ENCODE measurements around the gene EEFSEC.

Gene EEFSEC, protein sequence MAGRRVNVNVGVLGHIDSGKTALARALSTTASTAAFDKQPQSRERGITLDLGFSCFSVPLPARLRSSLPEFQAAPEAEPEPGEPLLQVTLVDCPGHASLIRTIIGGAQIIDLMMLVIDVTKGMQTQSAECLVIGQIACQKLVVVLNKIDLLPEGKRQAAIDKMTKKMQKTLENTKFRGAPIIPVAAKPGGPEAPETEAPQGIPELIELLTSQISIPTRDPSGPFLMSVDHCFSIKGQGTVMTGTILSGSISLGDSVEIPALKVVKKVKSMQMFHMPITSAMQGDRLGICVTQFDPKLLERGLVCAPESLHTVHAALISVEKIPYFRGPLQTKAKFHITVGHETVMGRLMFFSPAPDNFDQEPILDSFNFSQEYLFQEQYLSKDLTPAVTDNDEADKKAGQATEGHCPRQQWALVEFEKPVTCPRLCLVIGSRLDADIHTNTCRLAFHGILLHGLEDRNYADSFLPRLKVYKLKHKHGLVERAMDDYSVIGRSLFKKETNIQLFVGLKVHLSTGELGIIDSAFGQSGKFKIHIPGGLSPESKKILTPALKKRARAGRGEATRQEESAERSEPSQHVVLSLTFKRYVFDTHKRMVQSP

GRCh38 chr3:128153156-128154041 is at the start of gene EEFSEC:
Gene EEFSEC, plus strand, starts transcription at chr3:128153481. Its CDS starts 27 bp downstream, at chr3:128153508.
- DNase-seq, result peak; percentile 48

DNA sequence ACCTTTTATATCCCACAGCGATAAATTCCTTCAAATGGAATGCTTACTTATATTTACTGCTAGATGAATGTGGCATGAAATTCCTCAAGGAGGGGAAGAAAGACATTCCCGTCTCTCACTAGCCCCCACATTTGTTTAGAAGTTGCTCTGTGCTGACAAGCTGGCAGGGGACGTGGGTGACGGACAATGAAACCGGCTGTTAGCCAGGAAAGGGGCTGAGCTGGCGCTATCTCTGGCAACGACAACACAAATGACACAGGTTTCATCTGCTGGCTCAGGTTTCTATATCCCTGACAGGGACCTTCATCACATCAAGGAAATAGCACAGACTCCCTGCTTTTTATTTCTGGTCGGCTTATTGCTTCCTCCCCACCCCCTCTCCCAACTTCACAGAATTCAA is 45.4 kb upstream of the EEFSEC start:
- DNase-seq, result no peak

DNA sequence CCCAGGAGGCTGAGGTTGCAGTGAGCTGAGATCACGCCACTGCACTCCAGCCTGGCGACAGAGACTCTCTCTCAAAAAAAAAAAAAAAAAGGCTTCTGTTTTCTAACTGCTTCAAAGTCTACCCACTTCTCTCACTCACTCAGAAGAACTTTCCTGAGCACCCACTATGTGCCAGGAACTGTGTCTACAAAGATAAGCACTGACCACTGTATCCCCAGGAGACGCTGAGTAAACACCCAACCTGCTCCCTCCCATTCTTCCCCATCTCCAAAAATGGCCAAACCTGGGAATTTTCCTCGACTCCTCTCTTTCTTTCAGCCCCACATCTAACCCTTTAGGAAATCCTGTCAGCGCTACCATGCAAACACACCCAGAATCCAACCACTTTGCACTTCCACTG is 42.1 kb upstream of the EEFSEC start:
- DNase-seq, result no peak

GRCh38 chr3:128112357-128112968 is 40.8 kb upstream of the EEFSEC start:
- no peak for DNase-seq

DNA sequence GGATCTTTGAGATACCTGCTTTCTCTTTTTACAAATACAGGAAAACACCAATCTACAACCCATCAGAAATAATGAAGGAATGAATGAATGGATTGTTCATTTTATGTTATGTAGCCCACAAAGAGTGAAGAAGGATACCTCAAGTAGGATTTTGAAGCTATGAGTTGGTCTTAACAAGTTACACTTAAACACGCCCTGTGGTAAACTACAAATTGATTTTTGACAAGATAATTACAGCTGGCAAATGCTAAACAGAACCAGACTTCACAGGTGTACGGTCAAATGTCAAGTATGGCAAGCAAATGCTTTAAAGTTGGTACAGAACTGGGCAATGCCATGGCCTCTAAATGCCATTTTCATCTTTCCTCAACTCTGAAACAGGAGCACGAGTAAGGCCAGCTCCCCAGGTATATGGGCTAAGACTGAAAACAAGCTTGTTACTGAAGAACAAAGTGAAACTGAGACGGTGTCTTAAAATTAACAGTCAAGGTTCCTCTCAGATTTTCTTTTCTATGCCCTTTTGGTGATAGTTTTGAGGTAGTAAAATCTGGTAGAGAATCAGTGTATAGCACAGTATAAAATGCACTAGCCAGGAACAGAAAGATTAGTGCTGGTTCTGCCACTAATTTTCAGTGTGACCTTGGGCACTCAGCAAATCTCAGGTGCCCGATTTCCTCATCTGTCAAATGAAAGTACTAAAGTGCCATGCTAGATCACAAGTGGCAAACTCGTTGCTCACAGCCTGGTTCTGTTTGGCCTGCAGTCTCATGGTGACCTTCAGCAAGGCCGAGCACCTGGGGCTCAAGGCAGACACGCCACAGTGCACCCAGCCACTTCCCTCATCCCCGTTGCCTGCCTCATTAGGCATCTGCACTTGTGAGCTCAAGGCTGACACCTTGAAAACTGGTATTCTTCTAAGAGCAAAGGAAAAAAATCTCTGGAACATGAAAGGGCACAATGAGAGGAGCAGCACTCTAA is 39.2 kb upstream of the EEFSEC start:
- no peak for DNase-seq

- no peak for DNase-seq
Measured at GRCh38 chr3:128122013-128122412, 31.3 kb upstream of the EEFSEC start.

- DNase-seq, result no peak
Measured at GRCh38 chr3:128123156-128123537, 30.1 kb upstream of the EEFSEC start.

GRCh38 chr3:128123538-128124368 is 29.5 kb upstream of the EEFSEC start, which contains the start of gene RUVBL1:
Gene RUVBL1, minus strand, starts transcription at chr3:128123812. Its CDS starts 88 bp downstream, at chr3:128123724.
- peak; percentile 99 for DNase-seq

DNA sequence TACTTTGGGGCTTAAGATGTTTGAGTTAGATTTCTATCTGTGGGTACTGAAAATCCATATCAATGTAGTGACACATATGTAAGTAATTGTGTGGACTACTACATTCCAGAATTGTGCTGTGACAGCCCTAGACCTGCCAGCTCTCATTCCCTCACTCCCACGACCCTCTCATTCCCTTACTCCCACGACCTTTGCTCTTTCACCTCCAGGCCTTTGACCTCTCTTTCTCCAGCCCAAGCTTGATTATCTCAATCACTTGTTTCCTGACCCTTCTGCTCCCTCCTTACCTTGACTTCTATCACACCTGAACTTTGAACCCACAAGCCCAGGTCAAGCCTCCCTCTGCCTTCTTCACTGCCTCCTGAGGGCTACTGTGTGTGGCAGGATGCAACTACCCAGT is 26.0 kb upstream of the EEFSEC start:
- no peak for DNase-seq

GRCh38 chr3:128128251-128128650 is 25.0 kb upstream of the EEFSEC start:
- no peak for DNase-seq

- DNase-seq, result no peak
Measured at GRCh38 chr3:128131897-128132646, 21.2 kb upstream of the EEFSEC start.

DNA sequence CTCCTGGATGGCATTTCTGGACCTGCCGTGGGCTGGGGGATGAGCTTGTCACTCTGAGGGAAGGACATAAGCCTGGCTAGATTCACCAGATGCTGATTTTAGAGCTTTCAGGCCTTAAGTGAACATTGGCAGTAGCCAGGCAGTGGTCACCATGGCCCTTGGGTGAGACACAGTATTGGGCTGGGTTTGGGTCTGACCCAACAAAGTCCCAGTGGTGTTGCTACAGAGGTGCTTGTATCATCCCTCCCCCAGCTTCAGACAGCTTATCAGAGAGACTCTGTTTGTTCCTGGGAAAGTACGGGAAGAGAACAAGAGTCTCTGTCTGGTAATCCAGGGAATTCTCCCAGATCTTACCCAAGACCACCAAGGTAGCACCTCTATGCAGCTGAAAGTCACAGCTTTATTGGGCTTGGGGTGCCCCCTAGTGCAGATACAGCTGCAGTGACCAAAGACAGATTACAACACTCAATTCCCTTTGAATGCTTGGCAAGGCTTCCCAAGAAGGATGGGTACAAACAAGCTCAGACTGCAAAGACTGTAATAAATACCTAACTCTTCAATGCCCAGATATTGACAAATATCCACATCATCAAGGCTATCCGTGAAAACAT is 19.9 kb upstream of the EEFSEC start:
- DNase-seq, result no peak

DNA sequence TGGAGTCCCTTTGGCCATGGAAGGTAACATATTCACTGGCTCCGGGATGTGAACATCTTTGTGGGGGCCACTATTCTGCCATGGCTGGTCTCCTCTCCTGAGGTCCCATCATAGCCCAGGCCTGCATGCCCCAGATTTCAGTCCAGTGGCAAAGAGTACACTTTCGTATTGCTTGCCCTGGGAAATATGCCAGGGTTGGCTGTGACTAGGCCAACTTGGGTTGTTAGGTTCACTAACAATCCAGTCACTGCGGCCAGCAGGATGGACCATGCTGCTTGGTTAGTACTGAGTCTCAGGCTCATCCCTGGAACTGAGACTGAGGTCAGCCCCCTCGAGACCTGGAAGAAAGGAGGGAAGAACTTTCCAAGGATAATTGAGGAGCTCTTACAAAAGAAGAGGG is 9.8 kb upstream of the EEFSEC start:
- DNase-seq, result no peak

DNA sequence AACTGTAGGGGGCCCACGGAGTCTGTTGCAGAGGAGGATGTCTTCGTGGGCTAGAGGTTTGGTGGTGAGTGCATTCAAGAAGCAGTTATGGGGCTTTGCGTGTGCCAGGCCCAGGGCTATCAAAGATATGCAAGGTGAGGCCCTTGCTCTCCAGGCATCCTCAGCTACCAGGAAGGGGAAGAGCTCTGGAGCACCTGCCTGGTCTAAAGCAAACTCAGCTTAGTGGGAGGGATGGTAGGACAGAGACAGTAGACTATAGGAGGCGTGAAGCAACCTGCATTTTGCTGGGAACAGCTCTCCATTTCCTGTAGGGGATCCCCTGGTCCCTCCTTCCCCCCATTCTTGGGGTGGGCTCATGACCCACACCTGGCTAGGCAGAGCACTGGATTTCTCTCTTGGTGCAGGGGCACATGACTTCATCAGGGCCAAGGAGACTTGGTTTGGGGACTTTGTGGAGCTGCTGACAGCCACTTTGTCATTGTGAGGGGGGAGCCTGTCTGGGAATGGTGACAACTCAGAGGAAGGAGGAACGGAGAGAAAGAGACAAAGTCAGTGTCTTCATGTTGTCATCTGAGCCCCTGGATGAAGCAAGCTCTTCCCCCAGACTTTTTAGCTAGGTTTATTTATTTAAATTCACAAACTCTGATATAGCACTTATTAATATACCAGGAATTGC is 8.6 kb upstream of the EEFSEC start:
- no peak for DNase-seq

DNA sequence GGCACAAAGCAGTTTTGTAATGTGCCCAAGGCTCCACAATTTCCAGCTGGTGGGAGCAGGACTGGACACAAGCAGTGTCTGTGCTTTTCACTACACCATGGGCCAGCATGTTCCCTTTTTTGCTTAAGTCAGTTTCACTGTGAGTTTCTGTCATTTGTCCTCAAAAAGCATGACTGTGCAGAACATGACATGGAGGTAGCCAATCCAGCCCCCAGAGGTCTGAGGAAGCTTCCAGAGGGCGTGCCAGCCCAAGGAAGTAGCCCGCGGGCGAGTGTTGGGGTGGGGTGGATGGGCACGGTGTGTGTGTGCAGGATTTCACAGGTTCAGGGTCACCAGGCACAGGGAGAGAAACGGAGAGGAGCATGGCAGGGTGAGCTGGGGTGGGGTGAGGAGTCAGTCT is 8.0 kb upstream of the EEFSEC start:
- no peak for DNase-seq

GRCh38 chr3:128146201-128146600 is 7.1 kb upstream of the EEFSEC start:
- DNase-seq, result no peak

DNA sequence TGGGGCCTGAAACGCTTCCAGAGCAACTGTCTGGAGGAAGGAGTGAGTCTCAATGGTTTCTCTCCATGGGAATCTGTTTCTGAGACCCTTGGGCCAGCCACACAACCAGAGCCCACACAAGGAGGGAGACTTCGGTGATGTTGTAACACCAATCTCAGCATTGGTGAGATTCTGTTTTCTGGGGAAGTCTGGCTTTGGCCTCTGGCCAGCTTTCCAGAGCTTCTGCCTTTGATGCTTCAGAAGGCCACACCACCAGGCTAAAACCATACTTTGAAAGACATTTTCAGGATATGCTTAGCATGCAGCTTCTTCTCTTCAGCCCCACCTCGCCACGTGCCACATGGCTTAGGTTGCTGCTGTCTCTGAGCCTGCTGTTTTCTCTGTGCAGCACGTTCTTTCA is 3.6 kb upstream of the EEFSEC start:
- DNase-seq, result no peak

DNA sequence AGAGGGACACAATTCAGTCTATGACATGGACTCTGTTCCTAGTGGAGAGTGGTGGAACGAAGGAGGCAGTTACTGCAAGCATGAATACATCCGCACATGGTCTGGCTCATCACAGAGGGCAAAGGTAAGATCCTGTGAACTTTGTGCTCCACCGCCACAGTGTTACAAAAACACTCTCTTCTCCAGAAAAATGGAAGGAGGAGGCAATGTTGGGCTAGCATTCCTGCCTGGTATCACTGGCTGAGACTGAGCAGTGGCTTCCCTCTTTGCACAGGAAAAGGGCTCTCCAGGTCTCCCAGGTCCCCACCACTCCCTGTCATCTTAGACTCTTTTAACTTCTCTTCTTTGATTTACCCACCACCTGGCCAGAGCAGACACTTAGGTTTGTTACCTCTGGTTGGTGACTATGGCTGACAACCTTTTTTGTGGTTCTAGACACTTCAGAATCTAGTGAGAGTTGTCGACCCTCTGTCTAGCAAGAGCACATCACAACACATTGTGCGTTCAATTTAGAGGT is 1.5 kb upstream of the EEFSEC start:
- DNase-seq, result no peak

Data from DMS 273 treated with DMSO at 0.1 percent for 48 hours (cell line).